ENCODE data around the gene TK2.

Gene TK2

DNA sequence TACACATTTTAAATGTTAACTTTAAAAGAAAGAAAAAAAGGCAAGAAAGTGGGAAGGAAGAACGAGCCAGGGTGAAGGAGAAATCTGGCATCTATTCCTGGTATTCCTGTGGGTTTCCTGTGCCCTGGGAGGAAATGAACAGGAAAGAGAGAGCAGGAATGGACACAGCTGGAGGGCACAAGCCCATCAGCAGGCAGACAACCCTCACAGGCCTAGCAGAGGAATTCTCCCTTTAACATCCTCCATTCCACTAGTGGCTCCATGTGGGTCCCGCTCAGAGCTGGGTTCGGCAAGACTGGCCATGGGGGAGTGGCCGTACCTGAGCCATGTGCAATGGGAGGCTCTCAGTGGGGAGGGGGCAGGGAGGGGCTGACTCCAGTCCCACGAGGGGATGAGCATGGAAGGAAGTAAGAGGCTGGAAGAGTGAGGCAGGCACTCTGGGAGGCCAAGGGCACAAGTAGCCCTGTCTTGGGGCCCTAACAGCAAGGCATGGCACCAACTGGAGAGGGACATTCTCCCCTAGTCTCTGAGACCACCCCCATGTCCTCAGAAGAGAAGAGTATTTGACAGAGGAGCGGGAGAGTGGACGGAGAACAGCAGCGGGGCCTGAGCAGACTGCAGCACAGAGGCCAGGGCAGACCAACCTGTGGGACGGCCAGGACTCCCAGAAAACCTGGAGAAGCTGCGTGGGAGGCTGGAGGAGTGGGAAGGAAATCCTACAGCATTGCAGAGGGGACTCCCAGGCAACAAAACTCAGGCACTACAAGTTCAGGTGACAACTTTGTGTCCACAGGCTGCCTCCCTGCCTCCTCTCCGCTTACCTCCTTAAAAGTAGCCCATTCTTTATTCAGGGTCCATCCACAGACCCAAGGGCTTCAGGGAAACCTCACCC is 30.2 kb downstream of the TK2 start:
- no peaks in the 10 kb centered on the region for H3K27me3 ChIP-seq (ENCODE audit: low read length)
- H3K36me3 ChIP-seq (ENCODE audit: low read length), result no peaks in the 10 kb centered on the region
- no peaks in the 10 kb centered on the region for H4K20me1 ChIP-seq (ENCODE audit: low read depth, low read length)
- no peaks in the 10 kb centered on the region for H3K9me3 ChIP-seq (ENCODE audit: insufficient read depth, low read length)
- H3F3A ChIP-seq (ENCODE audit: insufficient read depth), result peaks cover 34% of the 10 kb centered on the region
- H3K9me2 ChIP-seq (replicated peaks; ENCODE audit: insufficient read depth, low read length), result no peaks in the 10 kb centered on the region
- H3K4me3 ChIP-seq (ENCODE audit: insufficient read depth, low read length, poor library complexity, severe bottlenecking), result no peak overlapping the region
- H3K27ac ChIP-seq (ENCODE audit: low read depth, low read length), result no peak overlapping the region
- TF ChIP-seq, protein P1, sequence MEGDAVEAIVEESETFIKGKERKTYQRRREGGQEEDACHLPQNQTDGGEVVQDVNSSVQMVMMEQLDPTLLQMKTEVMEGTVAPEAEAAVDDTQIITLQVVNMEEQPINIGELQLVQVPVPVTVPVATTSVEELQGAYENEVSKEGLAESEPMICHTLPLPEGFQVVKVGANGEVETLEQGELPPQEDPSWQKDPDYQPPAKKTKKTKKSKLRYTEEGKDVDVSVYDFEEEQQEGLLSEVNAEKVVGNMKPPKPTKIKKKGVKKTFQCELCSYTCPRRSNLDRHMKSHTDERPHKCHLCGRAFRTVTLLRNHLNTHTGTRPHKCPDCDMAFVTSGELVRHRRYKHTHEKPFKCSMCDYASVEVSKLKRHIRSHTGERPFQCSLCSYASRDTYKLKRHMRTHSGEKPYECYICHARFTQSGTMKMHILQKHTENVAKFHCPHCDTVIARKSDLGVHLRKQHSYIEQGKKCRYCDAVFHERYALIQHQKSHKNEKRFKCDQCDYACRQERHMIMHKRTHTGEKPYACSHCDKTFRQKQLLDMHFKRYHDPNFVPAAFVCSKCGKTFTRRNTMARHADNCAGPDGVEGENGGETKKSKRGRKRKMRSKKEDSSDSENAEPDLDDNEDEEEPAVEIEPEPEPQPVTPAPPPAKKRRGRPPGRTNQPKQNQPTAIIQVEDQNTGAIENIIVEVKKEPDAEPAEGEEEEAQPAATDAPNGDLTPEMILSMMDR (IDR thresholded peaks at IDR 0.05; ENCODE audit: insufficient read depth, low read length, poor library complexity, severe bottlenecking), result no peak
- TF ChIP-seq EZH2phosphoT487 (conservative IDR thresholded peaks at IDR 0.05; ENCODE audit: low read length), result no peak
- no peak overlapping the region for H3K4me2 ChIP-seq (ENCODE audit: low read depth, low read length, poor library complexity, severe bottlenecking)
- no peak overlapping the region for H2AFZ ChIP-seq (ENCODE audit: low read depth, low read length, severe bottlenecking)
- H3K79me2 ChIP-seq (ENCODE audit: insufficient read depth, low read length), result no peaks in the 10 kb centered on the region
- H3K9ac ChIP-seq (ENCODE audit: low read length), result no peak overlapping the region

DNA sequence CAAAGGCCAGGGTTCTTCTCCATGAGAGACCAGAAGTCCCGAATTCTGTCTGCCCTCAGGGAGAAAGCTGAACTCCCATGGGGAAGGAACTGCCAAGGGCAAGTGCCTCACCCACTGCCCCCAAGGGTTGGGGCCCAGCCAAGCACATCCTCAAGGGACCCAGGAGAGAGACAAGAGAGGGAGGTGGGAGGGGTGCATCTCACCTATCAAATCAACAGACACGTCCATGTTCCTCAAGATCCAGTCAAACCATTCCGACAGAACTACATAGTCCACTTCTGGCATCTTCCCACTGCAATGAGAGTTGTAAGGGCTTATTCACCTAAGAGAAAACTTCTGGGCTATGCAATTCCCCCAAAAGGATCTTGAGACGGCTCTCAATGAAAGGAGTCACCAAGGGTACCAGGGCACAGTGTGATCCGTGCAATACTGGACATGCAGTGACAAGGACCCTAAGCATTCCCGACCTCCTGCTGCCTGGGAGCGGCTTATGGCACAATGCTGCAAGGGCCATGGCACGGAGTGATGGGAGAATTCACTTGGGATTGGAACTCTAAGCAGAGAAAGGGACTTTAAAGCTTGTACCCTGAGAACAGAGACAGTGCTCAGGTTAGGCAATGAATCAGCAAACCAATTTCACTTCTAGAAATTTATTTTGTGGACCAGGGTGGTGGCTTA is 32.2 kb downstream of the TK2 start:
- Histone ChIP-seq H3K36me3 (ENCODE audit: low read length) (no peaks in the 10 kb centered on the region), H3K4me3 (ENCODE audit: insufficient read depth, low read length, poor library complexity, severe bottlenecking) (no peak overlapping the region), H3K79me2 (ENCODE audit: insufficient read depth, low read length) (no peaks in the 10 kb centered on the region), H3K27me3 (ENCODE audit: low read length) (no peaks in the 10 kb centered on the region), H3K9ac (ENCODE audit: low read length) (peak overlapping the region; percentile 46), H3K9me2 (replicated peaks; ENCODE audit: insufficient read depth, low read length) (no peaks in the 10 kb centered on the region), H3K27ac (ENCODE audit: low read depth, low read length) (peak overlapping the region; percentile 79), H4K20me1 (ENCODE audit: low read depth, low read length) (no peaks in the 10 kb centered on the region), H3K9me3 (ENCODE audit: insufficient read depth, low read length) (no peaks in the 10 kb centered on the region), H3K4me2 (ENCODE audit: low read depth, low read length, poor library complexity, severe bottlenecking) (peak overlapping the region; percentile 49), H2AFZ (ENCODE audit: low read depth, low read length, severe bottlenecking) (peak overlapping the region; percentile 75), H3F3A (ENCODE audit: insufficient read depth) (peaks cover 24% of the 10 kb centered on the region)
- TF ChIP-seq EZH2phosphoT487 (conservative IDR thresholded peaks at IDR 0.05; ENCODE audit: low read length), result no peak
- TF ChIP-seq, protein P1 (IDR thresholded peaks at IDR 0.05; ENCODE audit: insufficient read depth, low read length, poor library complexity, severe bottlenecking), result no peak

DNA sequence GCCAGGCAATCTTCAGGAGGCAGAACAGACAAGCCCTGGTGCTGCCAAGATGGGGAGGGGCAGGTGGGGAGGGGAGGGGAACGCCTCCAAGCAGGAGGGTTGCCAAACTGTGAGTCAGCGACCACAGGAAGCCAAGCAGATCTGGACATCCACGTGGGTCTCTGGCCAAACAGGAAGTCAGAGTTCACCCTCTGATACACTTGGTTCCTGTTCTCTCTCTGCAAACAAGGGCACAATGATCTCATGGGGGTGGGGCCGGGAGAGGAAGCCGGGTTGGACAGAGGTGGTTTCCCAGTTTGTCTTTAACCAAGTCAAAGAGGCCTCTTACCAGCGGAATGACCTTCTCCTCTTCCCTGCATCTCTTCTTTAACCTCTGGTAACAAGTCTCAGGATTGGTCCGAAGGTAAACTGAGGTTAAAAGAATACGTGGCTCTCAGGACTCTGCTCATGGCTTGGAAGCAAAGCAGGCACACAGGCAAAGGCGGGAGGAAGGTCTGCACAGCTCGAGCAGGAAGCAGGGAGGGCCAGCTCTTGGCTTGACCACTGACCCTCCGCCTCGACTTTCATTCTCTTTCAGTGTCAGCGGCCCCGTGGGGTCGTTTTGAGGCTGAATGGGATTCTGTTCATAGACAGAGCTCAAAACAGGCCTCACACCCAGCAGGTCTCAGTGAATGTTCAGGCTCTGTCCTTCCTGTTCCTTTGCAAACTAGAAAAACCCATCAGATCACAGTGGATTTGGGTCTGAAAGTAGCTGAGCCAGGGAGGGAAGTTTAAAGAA is 32.9 kb downstream of the TK2 start:
- Histone ChIP-seq H3K79me2 (ENCODE audit: insufficient read depth, low read length) (no peaks in the 10 kb centered on the region), H3K9me2 (replicated peaks; ENCODE audit: insufficient read depth, low read length) (no peaks in the 10 kb centered on the region), H3K9me3 (ENCODE audit: insufficient read depth, low read length) (no peaks in the 10 kb centered on the region), H4K20me1 (ENCODE audit: low read depth, low read length) (no peaks in the 10 kb centered on the region), H3K9ac (ENCODE audit: low read length) (peak overlapping the region; percentile 46), H3K4me2 (ENCODE audit: low read depth, low read length, poor library complexity, severe bottlenecking) (peak overlapping the region; percentile 49), H3K27ac (ENCODE audit: low read depth, low read length) (peak overlapping the region; percentile 79), H3F3A (ENCODE audit: insufficient read depth) (peaks cover 24% of the 10 kb centered on the region), H2AFZ (ENCODE audit: low read depth, low read length, severe bottlenecking) (peak overlapping the region; percentile 75), H3K27me3 (ENCODE audit: low read length) (no peaks in the 10 kb centered on the region), H3K36me3 (ENCODE audit: low read length) (no peaks in the 10 kb centered on the region), H3K4me3 (ENCODE audit: insufficient read depth, low read length, poor library complexity, severe bottlenecking) (no peak overlapping the region)
- no peak for TF ChIP-seq EZH2phosphoT487 (conservative IDR thresholded peaks at IDR 0.05; ENCODE audit: low read length)
- TF ChIP-seq, protein P1 (IDR thresholded peaks at IDR 0.05; ENCODE audit: insufficient read depth, low read length, poor library complexity, severe bottlenecking), result no peak
